ENCODE measurements around the gene SLC5A11. TPM values are rescaled to one million over a fixed set of nuclear protein-coding genes. Genes with fewer than 3 reads are reported as not detected.
"Not testable (repeated sequence)": the region's sequence is repeated elsewhere in the genome, so short reads cannot be mapped to it uniquely, and the experiment has no call there.

The SLC5A11 gene
- total RNA-seq, 1 experiment from 2014 or later, result not detected

GRCh38 chr16:24844101-24845030 is 1.4 kb upstream of the SLC5A11 start:
- Histone ChIP-seq H3K9me3 (ENCODE audit: low read depth, low read length, poor library complexity, severe bottlenecking) (no peaks in the 10 kb centered on the region), H3K4me1 (ENCODE audit: insufficient read depth, low read length, poor library complexity, severe bottlenecking) (no peaks in the 10 kb centered on the region), H3K27ac (ENCODE audit: low read depth, low read length, poor library complexity, severe bottlenecking) (no peak overlapping the region), H3K27me3 (replicated peaks; ENCODE audit: insufficient read depth, low read depth, low read length, poor library complexity) (no peaks in the 10 kb centered on the region), H3K4me3 (ENCODE audit: low read depth, low read length, poor library complexity, severe bottlenecking) (no peak overlapping the region), H3K36me3 (ENCODE audit: insufficient read depth, low read length, poor library complexity, severe bottlenecking) (no peaks in the 10 kb centered on the region)
- intact Hi-C loops (cut with micrococcal nuclease; ENCODE audit: unreplicated experiment), result no loop called here
- DNase-seq (ENCODE audit: low spot score), result no peak
- ChIA-PET POLR2A (ENCODE audit: low non-redundant PET) (no interaction called here), CTCF (no interaction called here)
- TF ChIP-seq EZH2 (IDR thresholded peaks at IDR 0.05; ENCODE audit: borderline replicate concordance, low read depth, low read length, poor library complexity, severe bottlenecking) (no peak), CTCF (conservative IDR thresholded peaks at IDR 0.05; ENCODE audit: low read depth, low read length) (no peak)
- BruUV-seq (replicated peaks), result no TSS peak

- H3K9me3 ChIP-seq (ENCODE audit: low read depth, low read length, poor library complexity, severe bottlenecking); H3K4me1 ChIP-seq (ENCODE audit: insufficient read depth, low read length, poor library complexity, severe bottlenecking); H3K36me3 ChIP-seq (ENCODE audit: insufficient read depth, low read length, poor library complexity, severe bottlenecking); H3K4me3 ChIP-seq (ENCODE audit: low read depth, low read length, poor library complexity, severe bottlenecking); BruUV-seq (replicated peaks); intact Hi-C loops (cut with micrococcal nuclease; ENCODE audit: unreplicated experiment); H3K27ac ChIP-seq (ENCODE audit: low read depth, low read length, poor library complexity, severe bottlenecking); DNase-seq (ENCODE audit: low spot score); H3K27me3 ChIP-seq (replicated peaks; ENCODE audit: insufficient read depth, low read depth, low read length, poor library complexity); POLR2A ChIA-PET (ENCODE audit: low non-redundant PET): not testable (repeated sequence)
- CTCF ChIA-PET, result interaction anchor here (0.6 kb wide), 1 partner anchor 9 kb away, joined by 3 read pairs; no protein-coding TSS in a partner anchor
Measured at GRCh38 chr16:24845031-24845365, 765 bp upstream of the SLC5A11 start.

- DNase-seq (ENCODE audit: low spot score), result no peak
- Histone ChIP-seq H3K9me3 (ENCODE audit: low read depth, low read length, poor library complexity, severe bottlenecking) (no peaks in the 10 kb centered on the region), H3K4me1 (ENCODE audit: insufficient read depth, low read length, poor library complexity, severe bottlenecking) (no peaks in the 10 kb centered on the region), H3K27ac (ENCODE audit: low read depth, low read length, poor library complexity, severe bottlenecking) (no peak overlapping the region), H3K4me3 (ENCODE audit: low read depth, low read length, poor library complexity, severe bottlenecking) (no peak overlapping the region), H3K27me3 (replicated peaks; ENCODE audit: insufficient read depth, low read depth, low read length, poor library complexity) (no peaks in the 10 kb centered on the region), H3K36me3 (ENCODE audit: insufficient read depth, low read length, poor library complexity, severe bottlenecking) (no peaks in the 10 kb centered on the region)
- intact Hi-C loops (cut with micrococcal nuclease; ENCODE audit: unreplicated experiment), result no loop called here
- POLR2A ChIA-PET (ENCODE audit: low non-redundant PET), result no interaction called here
- BruUV-seq (replicated peaks), result no TSS peak
- no peak for TF ChIP-seq CTCF (conservative IDR thresholded peaks at IDR 0.05; ENCODE audit: low read depth, low read length)
- no peak for TF ChIP-seq EZH2 (IDR thresholded peaks at IDR 0.05; ENCODE audit: borderline replicate concordance, low read depth, low read length, poor library complexity, severe bottlenecking)
- CTCF ChIA-PET, result no interaction called here
Measured at GRCh38 chr16:24846548-24847357, 990 bp downstream of the SLC5A11 start.
